Immature natural killer cell (primary cell): ENCODE results near the gene NDEL1. TPM values are rescaled to one million over a fixed set of nuclear protein-coding genes. Genes with fewer than 3 reads are reported as not detected.

Experiments
- polyA plus RNA-seq, 3 donors: library from polyadenylated mRNA; unstranded; fragments of 300-500 nt; fragmentation: Illumina TruSeq; gene quantifications; one replicate each; pipeline ENCODE4 v1.2.3, GENCODE V29; 2021

Gene NDEL1
- polyA plus RNA-seq, 3 donors from 2014 or later, result 37.2 to 75.0 (median 54.4) TPM

Other genes starting within 250 kb of the NDEL1 start
- 10 to 100 TPM; 24.0 to 38.8 (median 27.5) TPM for gene BORCS6, start 245.7 kb upstream of the NDEL1 start, polyA plus RNA-seq
- 1 to 10 TPM in 2 of 3 donors, under 1 TPM in 1; 0.60 to 3.1 (median 1.6) TPM for gene AURKB, start 225.3 kb upstream of the NDEL1 start, polyA plus RNA-seq
- gene CTC1, start 187.8 kb upstream of the NDEL1 start, polyA plus RNA-seq, result 10 to 100 TPM in 2 of 3 donors, 1 to 10 TPM in 1; 9.7 to 30.7 (median 15.9) TPM
- gene PFAS, start 186.6 kb upstream of the NDEL1 start, polyA plus RNA-seq, result 10 to 100 TPM in 2 of 3 donors, 1 to 10 TPM in 1; 5.4 to 18.2 (median 14.4) TPM
- 10 to 100 TPM; 94.7 to 99.7 (median 99.1) TPM for gene RANGRF, start 147.2 kb upstream of the NDEL1 start, polyA plus RNA-seq
- gene SLC25A35, start 140.5 kb upstream of the NDEL1 start, polyA plus RNA-seq, result 1 to 10 TPM in 2 of 3 donors, under 1 TPM in 1; 0.91 to 2.6 (median 2.0) TPM
- gene ARHGEF15, start 125.6 kb upstream of the NDEL1 start, polyA plus RNA-seq, result not detected
- gene ODF4, start 96.0 kb upstream of the NDEL1 start, polyA plus RNA-seq, result not detected
- 1,000 to 10,000 TPM in 1 of 3 donors, 100 to 1,000 TPM in 2; 683 to 1,109 (median 864) TPM for gene RPL26, start 52.7 kb upstream of the NDEL1 start, polyA plus RNA-seq
- under 1 TPM in 1 of 3 donors, not detected in 2; 0.13 TPM for gene RNF222, start 38.1 kb upstream of the NDEL1 start, polyA plus RNA-seq
- gene MYH10, start 194.8 kb downstream of the NDEL1 start, polyA plus RNA-seq, result 1 to 10 TPM in 1 of 3 donors, under 1 TPM in 1, not detected in 1; 0.38 to 2.6 TPM